Urothelium cell line (cell line): Measurements from ENCODE around the gene MLYCD.

ENCODE experiments used
- DNase-seq: peaks from one replicate; pipeline ENCODE4 v3.0.0; 2011; ENCODE audit warnings: low spot score, mixed read lengths
- FAIRE-seq: peaks from 2 replicates; lab custom pipeline; 2011; peaks lifted over from hg19 to GRCh38; lab: Jason Lieb, UNC

Gene MLYCD

GRCh38 chr16:83924686-83925085, 25.8 kb downstream of the MLYCD start:
- FAIRE-seq (no peak), DNase-seq (no peak)

GRCh38 chr16:83925095-83925905, 26.4 kb downstream of the MLYCD start:
- DNase-seq (no peak), FAIRE-seq (no peak)

- DNase-seq (no peak), FAIRE-seq (no peak)
Observed at GRCh38 chr16:83925957-83926725, 27.2 kb downstream of the MLYCD start.

- DNase-seq (peak; percentile 91), FAIRE-seq (peak; percentile 87)
Observed at GRCh38 chr16:83926726-83927397, 27.9 kb downstream of the MLYCD start.

GRCh38 chr16:83928341-83929055, 29.6 kb downstream of the MLYCD start:
- DNase-seq (no peak), FAIRE-seq (no peak)

GRCh38 chr16:83929811-83930555, 31.1 kb downstream of the MLYCD start:
- DNase-seq (no peak), FAIRE-seq (no peak)

GRCh38 chr16:83930730-83931500, 32.0 kb downstream of the MLYCD start:
- FAIRE-seq (no peak), DNase-seq (no peak)

- FAIRE-seq: no peak
- DNase-seq: no peak
Observed at GRCh38 chr16:83931556-83931955, 32.6 kb downstream of the MLYCD start.

GRCh38 chr16:83932304-83932703, 33.4 kb downstream of the MLYCD start:
- FAIRE-seq: no peak
- no peak for DNase-seq

- DNase-seq: peak; percentile 38
- no peak for FAIRE-seq
Observed at GRCh38 chr16:83932955-83933673, 34.2 kb downstream of the MLYCD start.

GRCh38 chr16:83933885-83934683, 35.2 kb downstream of the MLYCD start:
- DNase-seq: no peak
- FAIRE-seq: no peak

- FAIRE-seq: no peak
Observed at GRCh38 chr16:83934684-83934977, 35.7 kb downstream of the MLYCD start.

GRCh38 chr16:83935005-83935857, 36.3 kb downstream of the MLYCD start:
- FAIRE-seq (no peak), DNase-seq (no peak)

More at GRCh38 chr16:83934684-83934977, 35.7 kb downstream of the MLYCD start:
- no peak for DNase-seq

- no peak for FAIRE-seq
Observed at GRCh38 chr16:83935858-83936255, 36.9 kb downstream of the MLYCD start.

GRCh38 chr16:83936581-83937165, 37.8 kb downstream of the MLYCD start:
- no peak for FAIRE-seq
- DNase-seq: no peak

More at GRCh38 chr16:83935858-83936255, 36.9 kb downstream of the MLYCD start:
- no peak for DNase-seq

- DNase-seq (no peak), FAIRE-seq (peak; percentile 20)
Observed at GRCh38 chr16:83937267-83937666, 38.4 kb downstream of the MLYCD start.
